GM23338 (cell line): ENCODE results near the gene C2CD4B.

ENCODE experiments used
- CREB1 ChIP-seq: fragments of 250-450 bp; sonication (Bioruptor Pico); IDR thresholded peaks from 2 replicates; pipeline ENCODE4 v1.5.0; 2020; ENCODE audit warnings: low read depth, mild to moderate bottlenecking, moderate library complexity
- EZH2 ChIP-seq: fragments of 200-600 bp; sonication (generic); IDR thresholded peaks from one replicate; pipeline ENCODE4 v1.8.0; 2017; ENCODE audit warnings: antibody characterized with exemption, mild to moderate bottlenecking, low read depth; ENCODE audit not compliant: unreplicated experiment
- EZH2phosphoT487 ChIP-seq: fragments of 200-600 bp; sonication (generic); IDR thresholded peaks from one replicate; pipeline ENCODE4 v1.8.1; 2018; ENCODE audit warnings: antibody characterized with exemption; ENCODE audit not compliant: unreplicated experiment
- JUNB ChIP-seq: IDR thresholded peaks from one replicate; pipeline ENCODE4 v1.6.1; 2016; ENCODE audit warnings: antibody characterized with exemption; ENCODE audit not compliant: unreplicated experiment
- POLR2AphosphoS5 ChIP-seq: IDR thresholded peaks from 2 replicates; pipeline ENCODE4 v1.6.1; 2016; ENCODE audit warnings: antibody characterized with exemption, low read depth
- REST ChIP-seq: IDR thresholded peaks from one replicate; pipeline ENCODE4 v1.6.1; 2018; ENCODE audit warnings: antibody characterized with exemption; ENCODE audit not compliant: unreplicated experiment
- TF ChIP-seq, protein P1 (sequence below), 2 experiments: fragments of 200-600 bp in 1 of 2; sonication (generic) in 1 of 2; conservative IDR thresholded peaks; 2 replicates each; pipeline versions ENCODE4 v1.5.1 to v1.6.1; 2016 to 2017; ENCODE audit warnings: antibody characterized with exemption in 2 of 2, low read depth in 2 of 2, mild to moderate bottlenecking in 2 of 2, moderate library complexity in 1 of 2

DNA sequence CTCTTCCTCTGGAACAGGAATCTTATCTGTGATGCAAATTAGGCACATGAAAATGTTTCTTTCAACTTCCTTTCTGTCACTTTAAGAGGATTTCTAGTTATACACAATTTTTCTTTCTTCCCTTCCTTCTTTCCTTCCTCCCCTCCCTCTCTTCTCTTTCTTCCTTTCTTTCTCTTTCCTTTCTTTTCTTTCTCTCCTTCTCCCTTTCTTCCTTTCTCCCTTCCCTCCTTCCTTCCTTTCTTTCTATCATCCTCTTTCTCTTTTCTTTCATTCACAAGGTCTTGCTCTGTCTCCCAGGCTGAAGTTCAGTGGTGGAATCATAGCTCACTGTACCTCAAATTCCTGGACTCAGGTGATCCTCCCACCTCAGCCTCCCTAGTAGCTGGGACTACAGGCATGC lies 18.0 kb upstream of the C2CD4B start:
- TF ChIP-seq, protein P1, sequence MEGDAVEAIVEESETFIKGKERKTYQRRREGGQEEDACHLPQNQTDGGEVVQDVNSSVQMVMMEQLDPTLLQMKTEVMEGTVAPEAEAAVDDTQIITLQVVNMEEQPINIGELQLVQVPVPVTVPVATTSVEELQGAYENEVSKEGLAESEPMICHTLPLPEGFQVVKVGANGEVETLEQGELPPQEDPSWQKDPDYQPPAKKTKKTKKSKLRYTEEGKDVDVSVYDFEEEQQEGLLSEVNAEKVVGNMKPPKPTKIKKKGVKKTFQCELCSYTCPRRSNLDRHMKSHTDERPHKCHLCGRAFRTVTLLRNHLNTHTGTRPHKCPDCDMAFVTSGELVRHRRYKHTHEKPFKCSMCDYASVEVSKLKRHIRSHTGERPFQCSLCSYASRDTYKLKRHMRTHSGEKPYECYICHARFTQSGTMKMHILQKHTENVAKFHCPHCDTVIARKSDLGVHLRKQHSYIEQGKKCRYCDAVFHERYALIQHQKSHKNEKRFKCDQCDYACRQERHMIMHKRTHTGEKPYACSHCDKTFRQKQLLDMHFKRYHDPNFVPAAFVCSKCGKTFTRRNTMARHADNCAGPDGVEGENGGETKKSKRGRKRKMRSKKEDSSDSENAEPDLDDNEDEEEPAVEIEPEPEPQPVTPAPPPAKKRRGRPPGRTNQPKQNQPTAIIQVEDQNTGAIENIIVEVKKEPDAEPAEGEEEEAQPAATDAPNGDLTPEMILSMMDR (conservative IDR thresholded peaks at IDR 0.05; ENCODE audit: low read depth in 2 of 2), result no peak
- no peak for TF ChIP-seq POLR2AphosphoS5
- no peak for TF ChIP-seq EZH2phosphoT487
- no peak for TF ChIP-seq EZH2
- no peak for TF ChIP-seq CREB1 (CRISPR knock-in tag)
- TF ChIP-seq REST, result no peak
- no peak for TF ChIP-seq JUNB
